Fibroblast of lung (primary cell): ENCODE measurements around the gene JMY. TPM values are rescaled to one million over a fixed set of nuclear protein-coding genes. Genes with fewer than 3 reads are reported as not detected.
A peak's percentile ranks its signal among the peaks of the same experiment; 100 is the strongest.

Experiments
- DNase-seq, 2 donors: peaks; one replicate each; pipeline versions ENCODE4 v3.0.0 to v3.0.0-alpha.2; 2010; ENCODE audit warnings: low read depth in 2 of 2
- H2AFZ ChIP-seq: 2 replicates; pipeline ENCODE4 v1.5.1; 2012; ENCODE audit warnings: low read length, control low read depth, inconsistent platforms
- H3K27ac ChIP-seq: 2 replicates; pipeline ENCODE4 v1.5.1; 2011; ENCODE audit warnings: low read length, control low read depth; ENCODE audit not compliant: insufficient read depth
- H3K27me3 ChIP-seq: 2 replicates; pipeline ENCODE4 v1.5.1; 2011; ENCODE audit warnings: mild to moderate bottlenecking, low read length; ENCODE audit not compliant: control insufficient read depth, insufficient read depth
- H3K36me3 ChIP-seq: 2 replicates; pipeline ENCODE4 v1.5.1; 2011; ENCODE audit warnings: low read length; ENCODE audit not compliant: control insufficient read depth, insufficient read depth
- H3K4me1 ChIP-seq: 2 replicates; pipeline ENCODE4 v1.5.1; 2011; ENCODE audit warnings: low read length; ENCODE audit not compliant: control insufficient read depth, insufficient read depth; ENCODE audit errors: extremely low read depth
- H3K4me2 ChIP-seq: 2 replicates; pipeline ENCODE4 v1.5.1; 2011; ENCODE audit warnings: low read length, control low read depth; ENCODE audit not compliant: insufficient read depth; ENCODE audit errors: extremely low read depth
- H3K4me3 ChIP-seq, 4 experiments: fragments of 200-600 bp in 1 of 4; sonication (generic) in 1 of 4; replicated peaks in 1 of 4; 2 replicates each; pipeline ENCODE4 v1.5.1; 2011 to 2016; ENCODE audit warnings: low read length in 4 of 4, low read depth in 3 of 4, mild to moderate bottlenecking in 3 of 4, control low read depth in 2 of 4, inconsistent platforms in 1 of 4, mixed read lengths in 1 of 4; ENCODE audit not compliant: insufficient read depth in 1 of 4; ENCODE audit errors: control extremely low read depth in 1 of 4
- H3K79me2 ChIP-seq: 2 replicates; pipeline ENCODE4 v1.5.1; 2012; ENCODE audit warnings: mild to moderate bottlenecking, low read length, inconsistent platforms; ENCODE audit not compliant: control insufficient read depth, insufficient read depth
- H3K9ac ChIP-seq: 2 replicates; pipeline ENCODE4 v1.5.1; 2011; ENCODE audit warnings: mild to moderate bottlenecking, low read length, control low read depth; ENCODE audit not compliant: insufficient read depth
- H3K9me3 ChIP-seq: 2 replicates; pipeline ENCODE4 v1.5.1; 2012; ENCODE audit warnings: low read depth, low read length; ENCODE audit not compliant: control insufficient read depth, insufficient read depth
- H4K20me1 ChIP-seq: 2 replicates; pipeline ENCODE4 v1.5.1; 2011; ENCODE audit warnings: low read length; ENCODE audit not compliant: control insufficient read depth, insufficient read depth; ENCODE audit errors: extremely low read depth
- CTCF ChIP-seq, 2 donors: IDR thresholded peaks in 1 of 2; conservative IDR thresholded peaks in 1 of 2; 1 replicate in 1 of 2; 2 replicates in 1 of 2; pipeline ENCODE4 v1.5.1; 2011 to 2012; ENCODE audit warnings: low read length in 2 of 2, control low read depth in 1 of 2, inconsistent platforms in 1 of 2, low read depth in 1 of 2, mild to moderate bottlenecking in 1 of 2
- EZH2 ChIP-seq: IDR thresholded peaks from 2 replicates; pipeline ENCODE4 v1.5.1; 2012; ENCODE audit warnings: low read length, control low read depth, mild to moderate bottlenecking; ENCODE audit errors: missing control alignments
- polyA plus RNA-seq, 2 donors: library from polyadenylated mRNA; depleted of rRNA in 1 of 2; stranded (reverse) in 1 of 2; unstranded in 1 of 2; fragments of >200 nt; gene quantifications; 2 replicates each; pipeline ENCODE4 v1.2.1, GENCODE V29; 2011 to 2012; ENCODE audit warnings: missing spikeins in 1 of 2
- total RNA-seq: library from RNA; depleted of rRNA; stranded (reverse); fragments of >200 nt; gene quantifications from 2 replicates; pipeline ENCODE4 v1.2.1, GENCODE V29; 2014

The JMY gene
- total and polyA plus RNA-seq, 2 donors (not counting 1 experiment from before 2014, with no cell fraction given) = 4.1 to 27.2 TPM

- Histone ChIP-seq H3K36me3 (no peaks in the 10 kb centered on the region), H3K27me3 (no peaks in the 10 kb centered on the region), H3K27ac (no peak overlapping the region), H4K20me1 (no peaks in the 10 kb centered on the region), H3K4me3 (no peak overlapping the region), H3K4me2 (no peak overlapping the region), H3K9ac (no peak overlapping the region), H3K79me2 (no peaks in the 10 kb centered on the region), H3K4me1 (no peaks in the 10 kb centered on the region), H3K9me3 (no peaks in the 10 kb centered on the region), H2AFZ (no peak overlapping the region)
- no peak for DNase-seq
- TF ChIP-seq CTCF (conservative IDR thresholded peaks at IDR 0.05 in 1 of 2, IDR thresholded peaks at IDR 0.05 in 1 of 2; ENCODE audit: low read depth in 1 of 2, low read length in 2 of 2) (no peak), EZH2 (no peak)
These were observed 33.8 kb downstream of the JMY start for GRCh38 chr5:79269733-79270166.

GRCh38 chr5:79273341-79273740 lies 37.4 kb downstream of the JMY start:
- H3K9ac ChIP-seq = no peak overlapping the region

GRCh38 chr5:79284846-79285245 lies 48.9 kb downstream of the JMY start:
- no peaks in the 10 kb centered on the region for H4K20me1 ChIP-seq
- no peaks in the 10 kb centered on the region for H3K9me3 ChIP-seq
- TF ChIP-seq CTCF (conservative IDR thresholded peaks at IDR 0.05 in 1 of 2, IDR thresholded peaks at IDR 0.05 in 1 of 2; ENCODE audit: low read depth in 1 of 2, low read length in 2 of 2) = no peak
- TF ChIP-seq EZH2 = no peak
- no peak overlapping the region for H3K4me3 ChIP-seq
- peak; percentile 9 to 29 for DNase-seq
- H3K27ac ChIP-seq = no peak overlapping the region
- no peaks in the 10 kb centered on the region for H3K4me1 ChIP-seq
- no peaks in the 10 kb centered on the region for H3K79me2 ChIP-seq
- H3K36me3 ChIP-seq = no peaks in the 10 kb centered on the region
- H3K4me2 ChIP-seq = no peak overlapping the region
- no peak overlapping the region for H3K9ac ChIP-seq
- H2AFZ ChIP-seq = no peak overlapping the region
- no peaks in the 10 kb centered on the region for H3K27me3 ChIP-seq

More at GRCh38 chr5:79273341-79273740, 37.4 kb downstream of the JMY start:
- no peak overlapping the region for H3K27ac ChIP-seq
- no peak overlapping the region for H3K4me2 ChIP-seq
- no peak overlapping the region for H3K4me3 ChIP-seq
- H3K36me3 ChIP-seq = no peaks in the 10 kb centered on the region
- no peaks in the 10 kb centered on the region for H3K79me2 ChIP-seq
- no peaks in the 10 kb centered on the region for H3K9me3 ChIP-seq
- no peaks in the 10 kb centered on the region for H3K27me3 ChIP-seq
- DNase-seq = no peak
- H3K4me1 ChIP-seq = no peaks in the 10 kb centered on the region
- no peak overlapping the region for H2AFZ ChIP-seq
- H4K20me1 ChIP-seq = no peaks in the 10 kb centered on the region
- TF ChIP-seq CTCF (conservative IDR thresholded peaks at IDR 0.05 in 1 of 2, IDR thresholded peaks at IDR 0.05 in 1 of 2; ENCODE audit: low read depth in 1 of 2, low read length in 2 of 2) = no peak
- TF ChIP-seq EZH2 = no peak
